KOPT-K1 (cell line): ENCODE measurements around the gene FKRP.
"Not testable (repeated sequence)": the region's sequence is repeated elsewhere in the genome, so short reads cannot be mapped to it uniquely, and the experiment has no call there.

Experiments used
- H3K27ac ChIP-seq: fragments of 200-600 bp; sonication (generic); 2 replicates; pipeline ENCODE4 v1.5.1; 2016; ENCODE audit warnings: antibody characterized with exemption, mild to moderate bottlenecking, low read depth, low read length; ENCODE audit not compliant: poor library complexity, severe bottlenecking
- H3K36me3 ChIP-seq: fragments of 200-600 bp; sonication (generic); 2 replicates; pipeline ENCODE4 v1.5.1; 2017; ENCODE audit warnings: antibody characterized with exemption, mild to moderate bottlenecking, low read length, moderate library complexity; ENCODE audit not compliant: insufficient read depth
- H3K9me3 ChIP-seq: fragments of 200-600 bp; sonication (generic); 2 replicates; pipeline ENCODE4 v1.5.1; 2017; ENCODE audit warnings: antibody characterized with exemption, low read length, mild to moderate bottlenecking; ENCODE audit not compliant: insufficient read depth, poor library complexity, severe bottlenecking

The FKRP gene

DNA sequence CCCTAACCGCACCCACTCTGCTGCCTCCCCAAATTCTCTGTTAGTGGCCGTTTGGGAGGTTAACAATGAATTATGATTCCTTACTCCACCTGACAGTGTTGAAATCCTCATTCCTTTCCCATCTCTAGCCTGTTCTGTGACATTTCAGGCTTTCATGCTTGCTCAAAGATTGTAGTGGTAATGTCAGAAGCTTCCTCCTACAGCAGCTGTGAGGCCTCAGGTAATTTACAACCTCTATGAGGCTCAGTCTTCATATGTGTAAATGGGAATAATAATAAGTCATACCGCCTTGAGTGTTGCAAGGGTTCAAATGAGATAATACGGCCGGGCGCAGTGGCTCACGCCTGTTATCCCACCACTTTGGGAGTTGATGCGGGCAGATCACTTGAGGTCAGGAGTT is 43.5 kb downstream of the FKRP start:
- H3K27ac ChIP-seq = peak overlapping the region; percentile 93

DNA sequence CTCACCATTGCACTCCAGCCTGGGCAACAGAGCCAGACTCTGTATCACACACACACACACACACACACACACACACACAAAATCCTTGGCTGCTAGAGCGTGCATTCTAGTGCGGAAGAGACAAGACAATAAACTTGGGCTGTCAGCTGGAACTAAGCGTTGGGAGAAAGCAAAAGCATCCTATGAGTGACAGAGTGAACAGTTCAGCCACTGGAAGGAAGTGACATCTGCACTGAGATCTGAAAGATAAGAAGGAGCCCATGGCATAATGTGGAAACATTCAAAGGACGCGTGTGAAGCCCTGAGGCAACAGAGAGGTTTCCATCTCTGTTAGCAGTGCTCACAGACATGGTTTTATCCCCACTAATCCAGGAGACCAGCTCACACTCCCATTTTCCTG is 46.1 kb downstream of the FKRP start:
- peak overlapping the region; percentile 64 for H3K27ac ChIP-seq
- H3K9me3 ChIP-seq = no peaks in the 10 kb centered on the region
- no peaks in the 10 kb centered on the region for H3K36me3 ChIP-seq

More for the DNA sequence above, 43.5 kb downstream of the FKRP start:
- no peaks in the 10 kb centered on the region for H3K9me3 ChIP-seq
- H3K36me3 ChIP-seq = peaks cover 19% of the 10 kb centered on the region

DNA sequence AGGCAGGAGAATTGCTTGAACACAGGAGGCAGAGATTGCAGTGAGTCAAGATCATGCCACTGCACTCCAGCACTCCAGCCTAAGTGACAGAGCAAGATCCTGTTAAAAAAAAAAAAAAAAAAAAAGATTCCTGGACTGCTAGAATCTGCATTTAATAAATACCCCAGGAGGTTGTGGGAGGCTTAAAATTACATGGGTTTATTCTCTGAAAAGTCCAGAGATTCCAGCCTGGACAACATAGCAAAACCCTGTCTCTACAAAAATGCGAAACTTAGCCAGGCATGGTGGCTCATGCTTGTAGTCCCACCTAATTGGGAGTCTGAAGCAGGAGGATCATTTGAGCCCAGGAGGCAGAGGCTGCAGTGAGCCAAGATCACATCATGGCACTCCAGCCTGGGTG is 52.0 kb downstream of the FKRP start:
- H3K36me3 ChIP-seq = no peaks in the 10 kb centered on the region
- no peaks in the 10 kb centered on the region for H3K9me3 ChIP-seq
- no peak overlapping the region for H3K27ac ChIP-seq

DNA sequence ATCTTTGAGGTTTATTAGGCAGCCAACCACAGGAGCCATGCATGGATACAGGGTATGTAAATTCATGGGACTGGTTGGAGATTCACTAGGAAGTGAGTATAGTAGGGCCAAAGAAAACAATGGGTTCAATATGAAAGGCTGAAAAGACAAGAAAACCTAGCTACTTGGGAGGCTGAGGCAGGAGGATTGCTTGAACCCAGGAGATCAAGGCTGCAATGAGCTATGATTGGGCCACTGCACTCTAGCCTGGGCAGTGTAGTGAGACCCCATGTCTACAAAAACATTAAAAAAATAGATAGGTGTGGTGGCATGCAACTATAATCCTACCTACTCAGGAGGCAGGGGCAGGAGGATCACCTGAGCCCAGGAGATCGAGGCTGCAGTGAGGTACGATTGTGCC is 52.9 kb downstream of the FKRP start:
- H3K36me3 ChIP-seq = no peaks in the 10 kb centered on the region
- no peak overlapping the region for H3K27ac ChIP-seq
- H3K9me3 ChIP-seq = no peaks in the 10 kb centered on the region

DNA sequence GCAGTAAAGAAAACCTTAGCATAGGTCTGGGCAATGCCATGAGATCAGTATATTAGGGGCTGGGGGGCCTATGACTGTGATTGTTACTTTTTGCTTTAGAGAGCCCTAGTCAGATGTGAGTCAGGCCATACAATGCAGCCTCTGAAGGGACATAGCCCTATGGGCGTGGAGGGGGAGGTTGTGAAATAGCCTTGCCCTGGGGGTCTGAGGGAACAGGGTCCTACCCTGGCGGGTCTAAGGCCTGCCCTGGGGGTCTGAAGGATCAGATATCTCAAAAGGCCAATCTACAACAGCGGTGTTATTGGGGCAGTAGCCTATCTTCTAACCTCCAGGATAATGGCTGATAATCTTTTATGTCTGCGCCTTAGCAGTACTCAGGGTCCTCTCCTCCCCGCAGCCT is 56.3 kb downstream of the FKRP start:
- no peaks in the 10 kb centered on the region for H3K9me3 ChIP-seq
- H3K36me3 ChIP-seq = no peaks in the 10 kb centered on the region
- H3K27ac ChIP-seq = no peak overlapping the region

DNA sequence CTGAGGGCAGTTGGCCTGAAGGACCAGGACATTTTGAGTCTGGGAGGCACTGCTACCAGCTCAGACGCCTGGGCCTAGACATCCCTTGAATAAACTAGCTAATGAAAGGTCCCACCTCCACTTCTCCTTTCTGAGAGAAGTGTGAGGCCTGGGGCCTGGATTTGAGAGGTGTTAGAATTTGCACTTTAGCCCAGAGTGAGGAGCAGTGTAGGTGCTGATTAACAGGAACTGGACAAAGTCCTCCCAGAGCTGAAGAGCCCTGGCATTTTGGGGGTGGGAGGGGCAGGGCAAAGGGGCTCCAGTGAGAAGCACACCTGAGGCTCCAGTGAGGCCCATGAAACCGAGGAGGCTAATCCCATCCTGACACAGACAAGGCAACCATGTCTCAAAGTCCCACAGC is 57.7 kb downstream of the FKRP start:
- H3K36me3 ChIP-seq = no peaks in the 10 kb centered on the region
- H3K27ac ChIP-seq = no peak overlapping the region
- H3K9me3 ChIP-seq = no peaks in the 10 kb centered on the region

DNA sequence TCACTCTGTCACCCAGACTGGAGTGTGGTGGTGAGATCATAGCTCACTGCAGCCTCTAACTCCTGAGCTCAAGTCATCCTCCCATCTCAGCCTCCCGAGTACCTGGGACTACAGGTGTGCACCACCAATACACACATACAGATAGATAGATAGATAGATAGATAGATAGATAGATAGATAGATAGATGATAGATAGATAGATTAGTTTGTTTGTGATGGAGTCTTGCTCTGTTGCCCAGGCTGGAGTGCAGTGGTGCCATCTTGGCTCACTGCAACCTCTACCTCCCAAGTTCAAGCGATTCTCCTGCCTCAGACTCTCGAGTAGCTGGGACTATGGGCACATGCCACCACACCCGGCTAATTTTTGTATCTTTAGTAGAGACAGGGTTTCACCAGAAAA is 58.6 kb downstream of the FKRP start:
- H3K36me3 ChIP-seq, H3K9me3 ChIP-seq, H3K27ac ChIP-seq: not testable (repeated sequence)

DNA sequence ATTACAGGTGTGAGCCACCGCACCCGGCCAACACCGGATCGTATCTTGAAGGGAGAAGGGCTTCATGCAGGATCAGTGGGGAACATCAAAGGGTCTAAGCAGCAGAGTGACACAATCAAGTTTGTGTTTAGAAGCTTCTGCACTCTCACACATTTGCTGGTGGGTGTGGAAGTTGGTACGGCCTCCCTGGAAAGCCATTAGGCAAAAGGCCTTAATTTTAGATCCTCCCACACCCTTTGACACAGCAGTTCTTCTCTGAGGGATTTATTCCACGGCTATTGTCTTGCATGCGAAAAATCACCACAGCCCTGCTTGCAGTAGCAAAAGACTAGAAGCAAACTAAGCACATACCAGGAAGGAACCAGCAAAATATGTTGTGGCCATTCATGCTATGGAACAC is 60.8 kb downstream of the FKRP start:
- Histone ChIP-seq H3K27ac (no peak overlapping the region), H3K36me3 (no peaks in the 10 kb centered on the region), H3K9me3 (no peaks in the 10 kb centered on the region)
